A673 (cell line): ENCODE results near the gene ARHGAP18.

Experiments used
- CTCF ChIP-seq: fragments of 300-800, 200-600 bp; sonication (generic); conservative IDR thresholded peaks from 2 replicates; pipeline ENCODE4 v1.5.1; 2017; ENCODE audit warnings: low read depth, mild to moderate bottlenecking, antibody characterized with exemption, low read length, moderate library complexity, mixed read lengths
- EZH2 ChIP-seq: fragments of 200-600 bp; sonication (generic); IDR thresholded peaks from 2 replicates; pipeline ENCODE4 v1.6.1; 2017; ENCODE audit warnings: borderline replicate concordance, low read depth, mild to moderate bottlenecking, mixed read lengths, antibody characterized with exemption, low read length; ENCODE audit not compliant: poor library complexity, severe bottlenecking

DNA sequence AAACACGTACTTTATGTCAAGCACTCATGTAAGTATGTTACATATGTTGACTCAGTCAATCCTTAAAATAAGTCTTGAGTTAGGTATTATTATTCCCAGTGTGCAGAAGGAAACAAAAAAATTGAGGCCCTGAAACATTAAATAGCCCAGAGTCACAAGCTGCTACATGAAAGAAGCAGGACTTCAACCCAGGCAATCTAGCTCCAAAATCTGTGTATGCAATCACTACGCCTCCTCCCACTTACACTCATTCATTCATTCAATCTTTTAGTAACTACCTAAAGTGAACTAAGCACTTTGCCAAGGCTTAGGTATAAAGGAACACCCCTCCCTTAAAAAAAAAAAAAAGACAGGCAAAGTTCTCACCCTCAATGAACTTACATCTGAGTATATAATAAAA, 9.3 kb downstream of the ARHGAP18 start:
- TF ChIP-seq CTCF (no peak), EZH2 (no peak)
